IMR-90 (cell line): ENCODE results near the gene AKAP13. TPM values are rescaled to one million over a fixed set of nuclear protein-coding genes. Genes with fewer than 3 reads are reported as not detected.

Experiments
- ATAC-seq: fragments of 200-7000 bp; cut with Tn5 transposase; 2 replicates; pipeline ENCODE4 v1.9.1; 2020; ENCODE audit warnings: low read depth, mild to moderate bottlenecking, moderate library complexity
- BruUV-seq: library from RNA; stranded (reverse); fragments of 400-500 nt; replicated peaks from 2 replicates; lab custom pipeline; 2021; lab: Mats Ljungman, UMichigan
- CTCF ChIA-PET: fragments of 300-600 bp; formaldehyde crosslinking; extraction: SDS; loops from one replicate; lab custom pipeline; 2021; ENCODE audit warnings: antibody characterized with exemption; lab: Yijun Ruan, JAX
- POLR2A ChIA-PET: fragments of 300-600 bp; sonication (Branson Sonifier 250); formaldehyde crosslinking; loops from one replicate; lab custom pipeline; 2022; ENCODE audit warnings: antibody characterized with exemption; ENCODE audit not compliant: unreplicated experiment; lab: Charles Lee
- DNase-seq: peaks from one replicate; pipeline ENCODE4 v3.0.0; 2013
- H2AFZ ChIP-seq: replicated peaks from 2 replicates; pipeline ENCODE3; 2013; ENCODE audit warnings: low read length, mild to moderate bottlenecking; ENCODE audit not compliant: poor library complexity
- H2AK5ac ChIP-seq: 2 replicates; pipeline ENCODE4 v1.6.1; 2013; ENCODE audit warnings: low read depth, low read length, inconsistent platforms
- H2AK9ac ChIP-seq: replicated peaks from 2 replicates; pipeline ENCODE3; 2013; ENCODE audit warnings: mild to moderate bottlenecking, low read depth, low read length, moderate library complexity; ENCODE audit not compliant: poor library complexity
- H2BK120ac ChIP-seq: 2 replicates; pipeline ENCODE4 v1.6.1; 2013; ENCODE audit warnings: low read depth, low read length, inconsistent platforms
- H2BK15ac ChIP-seq: 3 replicates; pipeline ENCODE4 v1.6.1; 2013; ENCODE audit warnings: low read depth, low read length, inconsistent platforms
- H2BK20ac ChIP-seq: 2 replicates; pipeline ENCODE4 v1.6.1; 2013; ENCODE audit warnings: low read depth, mild to moderate bottlenecking, inconsistent platforms, low read length, moderate library complexity
- H2BK5ac ChIP-seq: 2 replicates; pipeline ENCODE4 v1.6.1; 2013; ENCODE audit warnings: mild to moderate bottlenecking, low read depth, low read length, inconsistent platforms; ENCODE audit not compliant: poor library complexity, severe bottlenecking
- H3K14ac ChIP-seq: replicated peaks from 2 replicates; pipeline ENCODE4 v1.6.1; 2013; ENCODE audit warnings: low read depth, low read length, inconsistent platforms
- H3K18ac ChIP-seq: 2 replicates; pipeline ENCODE4 v1.6.1; 2013; ENCODE audit warnings: low read depth, low read length, control low read depth
- H3K23ac ChIP-seq: 2 replicates; pipeline ENCODE4 v1.6.1; 2013; ENCODE audit warnings: low read depth, low read length, inconsistent platforms
- H3K27ac ChIP-seq: 2 replicates; pipeline ENCODE4 v1.5.1; 2013; ENCODE audit warnings: mild to moderate bottlenecking, control low read depth, low read length; ENCODE audit not compliant: insufficient read depth
- H3K27me3 ChIP-seq: 2 replicates; pipeline ENCODE4 v1.6.1; 2013; ENCODE audit warnings: low read length; ENCODE audit not compliant: control insufficient read depth, insufficient read depth
- H3K36me3 ChIP-seq: 2 replicates; pipeline ENCODE4 v1.6.1; 2013; ENCODE audit warnings: low read length, mixed read lengths; ENCODE audit not compliant: control insufficient read depth, insufficient read depth
- H3K4ac ChIP-seq: 2 replicates; pipeline ENCODE4 v1.6.1; 2013; ENCODE audit warnings: low read depth, low read length, inconsistent platforms
- H3K4me1 ChIP-seq: 2 replicates; pipeline ENCODE4 v1.6.1; 2013; ENCODE audit warnings: low read length, mixed read lengths; ENCODE audit not compliant: control insufficient read depth, insufficient read depth
- H3K4me2 ChIP-seq: 2 replicates; pipeline ENCODE4 v1.6.1; 2013; ENCODE audit warnings: low read depth, mild to moderate bottlenecking, control low read depth, low read length, moderate library complexity
- H3K4me3 ChIP-seq: 2 replicates; pipeline ENCODE4 v1.5.1; 2013; ENCODE audit warnings: low read depth, mild to moderate bottlenecking, control low read depth, low read length, moderate library complexity; ENCODE audit not compliant: insufficient read depth
- H3K56ac ChIP-seq: 2 replicates; pipeline ENCODE4 v1.6.1; 2013; ENCODE audit warnings: low read length, inconsistent platforms; ENCODE audit not compliant: insufficient read depth; ENCODE audit errors: extremely low read depth
- H3K79me1 ChIP-seq, 2 experiments: 2 replicates each; pipeline ENCODE4 v1.6.1; 2013; ENCODE audit warnings: low read length in 2 of 2, inconsistent platforms in 1 of 2, low read depth in 1 of 2
- H3K9ac ChIP-seq: 2 replicates; pipeline ENCODE4 v1.6.1; 2013; ENCODE audit warnings: low read depth, low read length, control low read depth
- H3K9me1 ChIP-seq: 2 replicates; pipeline ENCODE4 v1.6.1; 2013; ENCODE audit warnings: low read length, inconsistent platforms; ENCODE audit not compliant: insufficient read depth
- H3K9me3 ChIP-seq: 2 replicates; pipeline ENCODE4 v1.6.1; 2013; ENCODE audit warnings: low read length; ENCODE audit not compliant: control insufficient read depth, insufficient read depth
- H4K20me1 ChIP-seq: 2 replicates; pipeline ENCODE4 v1.6.1; 2013; ENCODE audit warnings: low read length, inconsistent platforms; ENCODE audit not compliant: insufficient read depth
- H4K5ac ChIP-seq: 2 replicates; pipeline ENCODE4 v1.6.1; 2013; ENCODE audit warnings: mild to moderate bottlenecking, low read depth, low read length, control low read depth
- H4K8ac ChIP-seq, 2 experiments: 2 replicates each; pipeline ENCODE4 v1.6.1; 2013; ENCODE audit warnings: low read depth in 2 of 2, low read length in 2 of 2, control low read depth in 1 of 2, inconsistent platforms in 1 of 2
- H4K91ac ChIP-seq: 2 replicates; pipeline ENCODE4 v1.6.1; 2013; ENCODE audit warnings: low read depth, low read length, inconsistent platforms; ENCODE audit not compliant: insufficient read depth
- BHLHE40 ChIP-seq: fragments of 150-350 bp; IDR thresholded peaks from 2 replicates; pipeline ENCODE4 v1.6.1; 2016; ENCODE audit warnings: mild to moderate bottlenecking, low read depth, low read length
- CEBPB ChIP-seq: IDR thresholded peaks from 2 replicates; pipeline ENCODE4 v1.6.1; 2012; ENCODE audit warnings: low read depth, low read length, improper control_type of control experiment
- CHD1 ChIP-seq: IDR thresholded peaks from 2 replicates; pipeline ENCODE4 v1.6.1; 2012; ENCODE audit warnings: low read depth, low read length, improper control_type of control experiment
- ELK1 ChIP-seq: fragments of 150-350 bp; IDR thresholded peaks from 2 replicates; pipeline ENCODE4 v1.6.1; 2016; ENCODE audit warnings: low read depth, mild to moderate bottlenecking, low read length, moderate library complexity, borderline replicate concordance
- FOS ChIP-seq: fragments of 150-350 bp; IDR thresholded peaks from 2 replicates; pipeline ENCODE4 v1.6.1; 2016; ENCODE audit warnings: low read depth, low read length
- MAFK ChIP-seq: IDR thresholded peaks from 2 replicates; pipeline ENCODE4 v1.6.1; 2012; ENCODE audit warnings: low read depth, low read length, improper control_type of control experiment
- MAZ ChIP-seq: IDR thresholded peaks from 2 replicates; pipeline ENCODE4 v1.6.1; 2012; ENCODE audit warnings: low read depth, mild to moderate bottlenecking, low read length, improper control_type of control experiment, moderate library complexity, borderline replicate concordance
- MXI1 ChIP-seq: IDR thresholded peaks from 2 replicates; pipeline ENCODE4 v1.6.1; 2012; ENCODE audit warnings: low read depth, mild to moderate bottlenecking, low read length, moderate library complexity, borderline replicate concordance
- NFE2L2 ChIP-seq: fragments of 150-350 bp; IDR thresholded peaks from 2 replicates; pipeline ENCODE4 v1.6.1; 2016; ENCODE audit warnings: low read depth, mild to moderate bottlenecking, low read length
- POLR2A ChIP-seq: IDR thresholded peaks from 2 replicates; pipeline ENCODE4 v1.6.1; 2012; ENCODE audit warnings: mild to moderate bottlenecking, low read depth, low read length
- RAD21 ChIP-seq: IDR thresholded peaks from 2 replicates; pipeline ENCODE4 v1.6.1; 2012; ENCODE audit warnings: low read length, improper control_type of control experiment
- RCOR1 ChIP-seq: IDR thresholded peaks from 2 replicates; pipeline ENCODE4 v1.6.1; 2012; ENCODE audit warnings: mild to moderate bottlenecking, low read length, improper control_type of control experiment; ENCODE audit not compliant: insufficient replicate concordance
- RFX5 ChIP-seq: IDR thresholded peaks from 2 replicates; pipeline ENCODE4 v1.8.0; 2012; ENCODE audit warnings: low read depth, mild to moderate bottlenecking, low read length, moderate library complexity
- SMC3 ChIP-seq: fragments of 150-350 bp; IDR thresholded peaks from 2 replicates; pipeline ENCODE4 v1.6.1; 2016; ENCODE audit warnings: low read depth, mild to moderate bottlenecking, antibody characterized with exemption, low read length, moderate library complexity
- WGBS, 2 experiments: methylation state at CpG; one replicate each; pipeline versions ENCODE4 v1.1.5 to v1.1.7; 2013; ENCODE audit warnings: missing lambda C conversion rate in 2 of 2; ENCODE audit not compliant: insufficient read length in 1 of 2; ENCODE audit errors: extremely low coverage in 2 of 2; 5-methylcytosine and 5-hydroxymethylcytosine counted together
- dilution Hi-C: fragments of 300-500 bp; cut with HindIII; formaldehyde crosslinking; loops from one replicate; pipeline ENCODE4 v1.14.3; 2018; ENCODE audit warnings: low sequenced_read_pairs; ENCODE audit not compliant: unreplicated experiment
- in situ Hi-C: fragments of 300-500 bp; cut with MboI; formaldehyde crosslinking; loops from 3 replicates; pipeline ENCODE4 v1.14.3; 2019; ENCODE audit warnings: low sequenced_read_pairs, inconsistent platforms, mixed read lengths
- intact Hi-C: fragments of 100-400 bp; cut with micrococcal nuclease; formaldehyde crosslinking; loops from 2 replicates; pipeline ENCODE4 v1.10.0; 2022
- polyA plus RNA-seq, 3 experiments: library from polyadenylated mRNA; depleted of rRNA; stranded (reverse); fragments of >200 nt; gene quantifications; 2 replicates each; pipeline ENCODE4 v1.2.3, GENCODE V29; 2012; ENCODE audit warnings: low replicate concordance in 1 of 3
- total RNA-seq: library from RNA; depleted of rRNA; stranded (reverse); fragments of >200 nt; gene quantifications from 2 replicates; pipeline ENCODE4 v1.2.3, GENCODE V29; 2012
- TF ChIP-seq, protein P1 (sequence below): conservative IDR thresholded peaks from 2 replicates; pipeline ENCODE4 v1.5.1; 2012; ENCODE audit warnings: mild to moderate bottlenecking, low read depth, low read length, improper control_type of control experiment
- TF ChIP-seq, protein P2 (sequence below): fragments of 150-350 bp; IDR thresholded peaks from 2 replicates; pipeline ENCODE4 v1.6.1; 2017; ENCODE audit warnings: mild to moderate bottlenecking, antibody characterized with exemption, low read length, low read depth

Gene AKAP13
- total and polyA plus RNA-seq, 2 of the 4 experiments (the other 2 are of a cell fraction): 10.4 to 46.4 TPM

GRCh38 chr15:85444122-85444745 lies 63.8 kb downstream of the AKAP13 start:
- CTCF ChIA-PET: no interaction called here
- peaks cover 13% of the 10 kb centered on the region; the same call in 1 of the 2 replicates for H4K20me1 ChIP-seq
- in situ Hi-C loops: no loop called here

More at GRCh38 chr15:85444122-85444745, 63.8 kb downstream of the AKAP13 start:
- intact Hi-C loops (no loop called here), dilution Hi-C loops (no loop called here)
- H3K9ac ChIP-seq: no peak overlapping the region
- H3K4me3 ChIP-seq: no peak overlapping the region
- no peak overlapping the region for H2BK15ac ChIP-seq
- no peak overlapping the region for H3K14ac ChIP-seq
- H3K4me1 ChIP-seq: peaks cover 2% of the 10 kb centered on the region; the same call in 1 of the 2 replicates
- H3K4me2 ChIP-seq: no peak overlapping the region
- WGBS, 2 experiments: no CpG with 5 or more reads among the region's 3 CpGs
- no peak overlapping the region for H3K4ac ChIP-seq
- H3K18ac ChIP-seq: no peak overlapping the region
- H3K36me3 ChIP-seq: no peaks in the 10 kb centered on the region
- no peak overlapping the region for H4K91ac ChIP-seq
- no peak overlapping the region for H3K56ac ChIP-seq
- POLR2A ChIA-PET: no interaction called here
- no peak overlapping the region for H2BK120ac ChIP-seq
- H2BK5ac ChIP-seq: no peak overlapping the region
- TF ChIP-seq ELK1: no peak
- no peak for TF ChIP-seq SMC3
- no peak for TF ChIP-seq RFX5
- no peak for TF ChIP-seq CEBPB
- TF ChIP-seq MXI1: no peak
- TF ChIP-seq, protein P1, sequence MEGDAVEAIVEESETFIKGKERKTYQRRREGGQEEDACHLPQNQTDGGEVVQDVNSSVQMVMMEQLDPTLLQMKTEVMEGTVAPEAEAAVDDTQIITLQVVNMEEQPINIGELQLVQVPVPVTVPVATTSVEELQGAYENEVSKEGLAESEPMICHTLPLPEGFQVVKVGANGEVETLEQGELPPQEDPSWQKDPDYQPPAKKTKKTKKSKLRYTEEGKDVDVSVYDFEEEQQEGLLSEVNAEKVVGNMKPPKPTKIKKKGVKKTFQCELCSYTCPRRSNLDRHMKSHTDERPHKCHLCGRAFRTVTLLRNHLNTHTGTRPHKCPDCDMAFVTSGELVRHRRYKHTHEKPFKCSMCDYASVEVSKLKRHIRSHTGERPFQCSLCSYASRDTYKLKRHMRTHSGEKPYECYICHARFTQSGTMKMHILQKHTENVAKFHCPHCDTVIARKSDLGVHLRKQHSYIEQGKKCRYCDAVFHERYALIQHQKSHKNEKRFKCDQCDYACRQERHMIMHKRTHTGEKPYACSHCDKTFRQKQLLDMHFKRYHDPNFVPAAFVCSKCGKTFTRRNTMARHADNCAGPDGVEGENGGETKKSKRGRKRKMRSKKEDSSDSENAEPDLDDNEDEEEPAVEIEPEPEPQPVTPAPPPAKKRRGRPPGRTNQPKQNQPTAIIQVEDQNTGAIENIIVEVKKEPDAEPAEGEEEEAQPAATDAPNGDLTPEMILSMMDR: no peak
- TF ChIP-seq CHD1: no peak
- TF ChIP-seq RAD21: no peak
- no peak for TF ChIP-seq MAFK
- no peak for TF ChIP-seq MAZ
- no peak for TF ChIP-seq RCOR1
- TF ChIP-seq NFE2L2: no peak
- TF ChIP-seq, protein P2, sequence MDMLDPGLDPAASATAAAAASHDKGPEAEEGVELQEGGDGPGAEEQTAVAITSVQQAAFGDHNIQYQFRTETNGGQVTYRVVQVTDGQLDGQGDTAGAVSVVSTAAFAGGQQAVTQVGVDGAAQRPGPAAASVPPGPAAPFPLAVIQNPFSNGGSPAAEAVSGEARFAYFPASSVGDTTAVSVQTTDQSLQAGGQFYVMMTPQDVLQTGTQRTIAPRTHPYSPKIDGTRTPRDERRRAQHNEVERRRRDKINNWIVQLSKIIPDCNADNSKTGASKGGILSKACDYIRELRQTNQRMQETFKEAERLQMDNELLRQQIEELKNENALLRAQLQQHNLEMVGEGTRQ: no peak
- TF ChIP-seq BHLHE40: no peak
- TF ChIP-seq POLR2A: no peak
- TF ChIP-seq FOS: no peak
- H2AK5ac ChIP-seq: no peak overlapping the region
- no peaks in the 10 kb centered on the region for H3K27me3 ChIP-seq
- peaks cover 26 to 57% of the 10 kb centered on the region in 2 experiments for H3K79me1 ChIP-seq
- H3K23ac ChIP-seq: no peak overlapping the region
- H3K27ac ChIP-seq: no peak overlapping the region
- H4K5ac ChIP-seq: no peak overlapping the region
- no peak overlapping the region for H4K8ac ChIP-seq
- H2AFZ ChIP-seq: no peak overlapping the region
- ATAC-seq (no peak), DNase-seq (no peak)
- no TSS peak for BruUV-seq
- H2BK20ac ChIP-seq: no peak overlapping the region
- no peaks in the 10 kb centered on the region for H3K9me3 ChIP-seq
- H3K9me1 ChIP-seq: no peaks in the 10 kb centered on the region; the same call in 1 of the 2 replicates
- no peak overlapping the region for H2AK9ac ChIP-seq
